ENCODE data around the gene DOCK2. TPM values are rescaled to one million over a fixed set of nuclear protein-coding genes. Genes with fewer than 3 reads are reported as not detected.
"Not testable (repeated sequence)": the region's sequence is repeated elsewhere in the genome, so short reads cannot be mapped to it uniquely, and the experiment has no call there.

The DOCK2 gene
- total and polyA plus RNA-seq, 9 of the 15 experiments (the other 6 are each of a cell fraction or from before 2014, with no cell fraction given) = 4.5 to 42.6 (median 20.5) TPM

DNA sequence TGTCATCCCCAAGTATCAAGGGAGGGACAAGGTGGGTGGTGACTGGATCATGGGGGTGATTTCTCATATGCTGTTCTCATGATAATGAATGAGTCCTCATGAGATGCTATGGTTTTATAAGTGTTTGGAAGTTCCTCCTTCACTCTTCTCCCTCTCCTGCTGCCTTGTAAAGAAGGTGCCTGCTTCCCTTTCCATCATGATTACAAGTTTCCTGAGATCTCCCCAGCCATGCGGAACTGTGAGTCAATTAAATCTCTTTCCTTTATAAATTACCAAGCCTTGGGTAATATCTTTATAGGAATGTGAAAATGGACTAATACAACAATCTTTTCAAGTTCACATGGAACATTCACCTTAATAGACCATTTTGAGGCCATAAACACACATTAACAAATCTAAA is 21.5 kb upstream of the DOCK2 start (continued):
- TF ChIP-seq, protein P1, sequence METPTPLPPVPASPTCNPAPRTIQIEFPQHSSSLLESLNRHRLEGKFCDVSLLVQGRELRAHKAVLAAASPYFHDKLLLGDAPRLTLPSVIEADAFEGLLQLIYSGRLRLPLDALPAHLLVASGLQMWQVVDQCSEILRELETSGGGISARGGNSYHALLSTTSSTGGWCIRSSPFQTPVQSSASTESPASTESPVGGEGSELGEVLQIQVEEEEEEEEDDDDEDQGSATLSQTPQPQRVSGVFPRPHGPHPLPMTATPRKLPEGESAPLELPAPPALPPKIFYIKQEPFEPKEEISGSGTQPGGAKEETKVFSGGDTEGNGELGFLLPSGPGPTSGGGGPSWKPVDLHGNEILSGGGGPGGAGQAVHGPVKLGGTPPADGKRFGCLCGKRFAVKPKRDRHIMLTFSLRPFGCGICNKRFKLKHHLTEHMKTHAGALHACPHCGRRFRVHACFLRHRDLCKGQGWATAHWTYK (CRISPR knock-in tag; IDR thresholded peaks at IDR 0.05) = no peak

DNA sequence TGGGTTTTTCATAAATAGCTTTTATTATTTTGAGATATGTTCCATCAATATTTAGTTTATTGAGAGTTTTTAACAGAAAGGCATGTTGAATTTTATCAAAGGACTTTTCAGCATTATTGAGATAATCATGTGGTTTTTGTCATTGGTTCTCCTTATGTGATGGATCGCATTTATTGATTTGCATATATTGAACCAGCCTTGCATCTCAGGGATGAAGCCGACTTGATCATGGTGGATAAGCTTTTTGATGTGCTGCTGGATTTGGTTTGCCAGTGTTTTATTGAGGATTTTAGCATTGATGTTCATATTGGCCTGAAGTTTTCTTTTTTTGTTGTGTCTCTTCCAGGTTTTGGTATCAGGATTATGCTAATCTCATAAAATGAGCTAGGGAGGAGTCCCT is 12.8 kb upstream of the DOCK2 start:
- H3K27ac ChIP-seq (ENCODE audit: extremely low read depth, low read depth, low read length); H3K9ac ChIP-seq (ENCODE audit: insufficient read depth in 1 of 2, low read depth in 2 of 2, low read length in 2 of 2); H3K9me1 ChIP-seq (ENCODE audit: control insufficient read depth, insufficient read depth, low read length); H3K79me2 ChIP-seq (ENCODE audit: control insufficient read depth, insufficient read depth, low read length); POLR2A ChIA-PET; H3K4me3 ChIP-seq; H3K36me3 ChIP-seq (ENCODE audit: control insufficient read depth, insufficient read depth, low read length); H3K27me3 ChIP-seq (ENCODE audit: control insufficient read depth in 2 of 2, insufficient read depth in 2 of 2, low read length in 2 of 2); in situ Hi-C loops (cut with MboI); intact Hi-C loops (cut with micrococcal nuclease); H3K4me2 ChIP-seq (ENCODE audit: insufficient read depth, low read length); H2AFZ ChIP-seq (ENCODE audit: low read depth, low read length); H3K9me3 ChIP-seq (replicated peaks; ENCODE audit: control insufficient read depth, insufficient read depth, low read depth, low read length); FAIRE-seq; H3K4me1 ChIP-seq (replicated peaks in 1 of 2; ENCODE audit: control insufficient read depth in 2 of 2, insufficient read depth in 2 of 2, low read length in 2 of 2); CTCF ChIA-PET (ENCODE audit: low intra/inter-chr PET ratio); DNase-seq (ENCODE audit: extremely low read depth in 1 of 4, low spot score in 3 of 4); ATAC-seq; BruUV-seq (replicated peaks); H4K20me1 ChIP-seq (replicated peaks; ENCODE audit: control insufficient read depth, insufficient read depth, low read length): not testable (repeated sequence)
- WGBS (ENCODE audit: insufficient coverage, low coverage, missing lambda C conversion rate) = 5% methylated on average over 2 of the region's 2 CpGs
- peak; percentile 93 for TF ChIP-seq ZNF324 (CRISPR knock-in tag; IDR thresholded peaks at IDR 0.05)

DNA sequence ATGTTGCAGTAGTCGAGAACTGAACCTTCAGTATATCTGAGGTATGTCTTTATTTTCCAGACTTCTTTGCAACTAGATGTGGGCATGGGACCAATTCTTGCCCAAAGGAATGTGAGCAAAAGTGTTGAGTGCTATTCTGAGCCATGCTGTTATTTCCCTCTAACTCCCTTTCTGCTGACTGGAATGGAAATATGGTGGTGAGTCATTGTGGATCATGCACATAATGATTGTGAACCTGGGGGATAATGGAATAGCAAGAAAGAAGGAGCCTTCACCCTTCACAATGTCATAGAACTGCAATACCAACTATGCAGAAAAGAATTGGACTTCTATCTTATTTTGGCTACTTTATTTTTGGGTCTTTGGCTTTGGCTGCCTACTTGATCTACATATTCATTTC is 10.3 kb upstream of the DOCK2 start:
- no TSS peak for BruUV-seq (replicated peaks)
- FAIRE-seq = no peak
- TF ChIP-seq, protein P2, sequence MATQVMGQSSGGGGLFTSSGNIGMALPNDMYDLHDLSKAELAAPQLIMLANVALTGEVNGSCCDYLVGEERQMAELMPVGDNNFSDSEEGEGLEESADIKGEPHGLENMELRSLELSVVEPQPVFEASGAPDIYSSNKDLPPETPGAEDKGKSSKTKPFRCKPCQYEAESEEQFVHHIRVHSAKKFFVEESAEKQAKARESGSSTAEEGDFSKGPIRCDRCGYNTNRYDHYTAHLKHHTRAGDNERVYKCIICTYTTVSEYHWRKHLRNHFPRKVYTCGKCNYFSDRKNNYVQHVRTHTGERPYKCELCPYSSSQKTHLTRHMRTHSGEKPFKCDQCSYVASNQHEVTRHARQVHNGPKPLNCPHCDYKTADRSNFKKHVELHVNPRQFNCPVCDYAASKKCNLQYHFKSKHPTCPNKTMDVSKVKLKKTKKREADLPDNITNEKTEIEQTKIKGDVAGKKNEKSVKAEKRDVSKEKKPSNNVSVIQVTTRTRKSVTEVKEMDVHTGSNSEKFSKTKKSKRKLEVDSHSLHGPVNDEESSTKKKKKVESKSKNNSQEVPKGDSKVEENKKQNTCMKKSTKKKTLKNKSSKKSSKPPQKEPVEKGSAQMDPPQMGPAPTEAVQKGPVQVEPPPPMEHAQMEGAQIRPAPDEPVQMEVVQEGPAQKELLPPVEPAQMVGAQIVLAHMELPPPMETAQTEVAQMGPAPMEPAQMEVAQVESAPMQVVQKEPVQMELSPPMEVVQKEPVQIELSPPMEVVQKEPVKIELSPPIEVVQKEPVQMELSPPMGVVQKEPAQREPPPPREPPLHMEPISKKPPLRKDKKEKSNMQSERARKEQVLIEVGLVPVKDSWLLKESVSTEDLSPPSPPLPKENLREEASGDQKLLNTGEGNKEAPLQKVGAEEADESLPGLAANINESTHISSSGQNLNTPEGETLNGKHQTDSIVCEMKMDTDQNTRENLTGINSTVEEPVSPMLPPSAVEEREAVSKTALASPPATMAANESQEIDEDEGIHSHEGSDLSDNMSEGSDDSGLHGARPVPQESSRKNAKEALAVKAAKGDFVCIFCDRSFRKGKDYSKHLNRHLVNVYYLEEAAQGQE (IDR thresholded peaks at IDR 0.05; ENCODE audit: borderline replicate concordance) = no peak
- TF ChIP-seq, protein P2 (CRISPR knock-in tag; IDR thresholded peaks at IDR 0.05; ENCODE audit: low read depth) = no peak
- no peak for TF ChIP-seq ZNF143 (CRISPR knock-in tag; IDR thresholded peaks at IDR 0.05)
- no peak for TF ChIP-seq NFXL1 (CRISPR knock-in tag; IDR thresholded peaks at IDR 0.05)

More for the DNA sequence above, 10.3 kb upstream of the DOCK2 start:
- Histone ChIP-seq H3K9me1 (ENCODE audit: control insufficient read depth, insufficient read depth, low read length) (no peaks in the 10 kb centered on the region), H3K9me3 (replicated peaks; ENCODE audit: control insufficient read depth, insufficient read depth, low read depth, low read length) (no peaks in the 10 kb centered on the region), H2AFZ (ENCODE audit: low read depth, low read length) (no peak overlapping the region), H3K27ac (ENCODE audit: extremely low read depth, low read depth, low read length) (no peak overlapping the region), H3K4me2 (ENCODE audit: insufficient read depth, low read length) (no peak overlapping the region), H3K79me2 (ENCODE audit: control insufficient read depth, insufficient read depth, low read length) (no peaks in the 10 kb centered on the region), H4K20me1 (replicated peaks; ENCODE audit: control insufficient read depth, insufficient read depth, low read length) (no peaks in the 10 kb centered on the region), H3K27me3 (ENCODE audit: control insufficient read depth in 2 of 2, insufficient read depth in 2 of 2, low read length in 2 of 2) (no peaks in the 10 kb centered on the region), H3K36me3 (ENCODE audit: control insufficient read depth, insufficient read depth, low read length) (no peaks in the 10 kb centered on the region), H3K9ac (ENCODE audit: insufficient read depth in 1 of 2, low read depth in 2 of 2, low read length in 2 of 2) (no peak overlapping the region), H3K4me1 (replicated peaks in 1 of 2; ENCODE audit: control insufficient read depth in 2 of 2, insufficient read depth in 2 of 2, low read length in 2 of 2) (no peaks in the 10 kb centered on the region), H3K4me3 (no peak overlapping the region)
- DNase-seq (ENCODE audit: extremely low read depth in 1 of 4, low spot score in 3 of 4) (no peak), ATAC-seq (no peak)
- POLR2A ChIA-PET = no interaction called here
- CTCF ChIA-PET (ENCODE audit: low intra/inter-chr PET ratio) = no interaction called here
- WGBS (ENCODE audit: insufficient coverage, low coverage, missing lambda C conversion rate) = 21% methylated on average over 1 of the region's 1 CpG
- intact Hi-C loops (cut with micrococcal nuclease) = no loop called here
- in situ Hi-C loops (cut with MboI) = no loop called here

Measured in K562 (cell line).